GM12892 (cell line): ENCODE results near the gene MSANTD3.

ENCODE experiments used
- POLR2A ChIP-seq: IDR thresholded peaks from 2 replicates; pipeline ENCODE4 v1.6.1; 2011; ENCODE audit warnings: low read depth, low read length, control low read depth
- POLR2AphosphoS5 ChIP-seq: IDR thresholded peaks from 2 replicates; pipeline ENCODE4 v1.6.1; 2011; ENCODE audit warnings: low read depth, low read length, control low read depth
- TAF1 ChIP-seq: IDR thresholded peaks from 2 replicates; pipeline ENCODE4 v1.6.1; 2011; ENCODE audit warnings: low read depth, mild to moderate bottlenecking, control low read depth, low read length, borderline replicate concordance

DNA sequence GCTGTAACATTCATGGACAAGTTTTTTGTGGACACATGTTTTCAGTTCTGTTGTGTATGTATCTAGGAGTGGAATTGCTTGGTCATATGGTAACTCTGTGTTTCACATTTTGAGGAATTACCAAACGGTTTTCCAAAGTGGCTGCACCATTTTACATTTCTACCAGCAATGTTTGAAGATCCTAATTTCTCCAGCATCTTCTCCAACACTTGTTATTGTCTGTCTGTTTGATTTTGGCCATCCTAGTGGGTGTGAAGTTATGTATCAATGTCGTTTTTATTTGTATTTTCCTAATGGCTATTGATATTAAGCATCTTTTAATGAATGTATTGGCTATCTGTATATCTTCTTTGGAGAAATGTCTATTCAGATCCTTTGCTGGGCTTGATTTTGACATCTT, 52.9 kb downstream of the MSANTD3 start:
- TF ChIP-seq POLR2A, result no peak
- no peak for TF ChIP-seq TAF1
- no peak for TF ChIP-seq POLR2AphosphoS5
